ENCODE results near the gene SGCA.

DNA sequence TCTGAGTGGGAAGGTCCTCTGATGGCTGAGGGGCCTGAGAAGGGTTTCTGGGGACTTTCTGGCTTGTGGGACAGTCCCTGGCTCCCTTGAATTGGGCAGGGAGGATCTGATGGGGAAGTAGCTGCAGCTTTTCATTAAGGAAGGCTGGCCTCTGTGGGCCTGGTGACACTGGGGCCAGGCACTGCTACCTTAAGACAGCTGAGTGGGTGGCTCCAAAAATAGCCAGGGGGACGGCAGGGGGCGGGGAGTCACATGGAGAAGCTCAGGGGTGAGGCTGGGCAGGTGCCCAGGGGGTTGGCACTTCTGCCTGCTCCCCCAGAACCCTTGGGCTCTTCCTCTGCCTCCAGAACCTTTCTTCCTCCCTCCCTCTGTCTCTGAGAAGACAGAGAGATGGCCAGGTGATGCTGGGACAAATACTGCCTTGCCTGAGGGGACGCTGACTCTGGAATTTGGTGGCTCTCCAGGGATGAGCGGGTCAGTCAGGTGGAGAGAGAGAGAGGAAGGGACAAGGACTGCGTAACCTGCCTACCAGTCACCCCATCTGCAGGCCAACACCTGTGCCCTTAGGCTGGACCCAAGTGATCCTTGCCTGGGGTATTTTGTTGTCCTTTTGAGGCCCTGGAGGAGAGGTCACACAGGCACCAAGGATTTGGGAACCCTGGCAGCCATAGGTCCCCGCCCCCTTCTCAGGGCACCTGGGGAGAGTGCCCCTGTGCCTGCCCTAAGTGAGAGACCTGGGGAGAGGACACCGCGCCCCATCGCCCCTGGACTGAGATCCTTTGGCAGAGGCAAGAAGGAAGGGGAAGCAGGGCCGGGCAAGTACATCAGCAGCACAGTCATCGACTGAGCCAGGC lies 1.7 kb upstream of the SGCA start:
- TF ChIP-seq CTCF (IDR thresholded peaks at IDR 0.05) (no peak), POLR2A (IDR thresholded peaks at IDR 0.05) (no peak)
